GM18498 (cell line): ENCODE results near the gene AMPD2.

Experiments
- ATAC-seq: cut with Tn5 transposase; IDR thresholded peaks from one replicate; pipeline ENCODE4 v1.9.1; 2021; ENCODE audit warnings: mild to moderate bottlenecking, moderate library complexity; ENCODE audit not compliant: unreplicated experiment

The AMPD2 gene

GRCh38 chr1:109630081-109630897 lies 10.7 kb downstream of the AMPD2 start:
- ATAC-seq = no peak

- ATAC-seq = no peak
Measured at GRCh38 chr1:109630898-109631512, 11.4 kb downstream of the AMPD2 start.

- ATAC-seq = no peak
Measured at GRCh38 chr1:109631513-109632505, 12.2 kb downstream of the AMPD2 start.

- no peak for ATAC-seq
Measured at GRCh38 chr1:109632671-109633346, 13.2 kb downstream of the AMPD2 start.

- no peak for ATAC-seq
Measured at GRCh38 chr1:109634292-109634691, 14.7 kb downstream of the AMPD2 start.

- no peak for ATAC-seq
Measured at GRCh38 chr1:109634771-109635750, 15.4 kb downstream of the AMPD2 start.

- ATAC-seq = no peak
Measured at GRCh38 chr1:109635862-109636200, 16.2 kb downstream of the AMPD2 start.

GRCh38 chr1:109636201-109636952 lies 16.7 kb downstream of the AMPD2 start:
- no peak for ATAC-seq

- no peak for ATAC-seq
Measured at GRCh38 chr1:109637446-109637845, 17.8 kb downstream of the AMPD2 start.

- no peak for ATAC-seq
Measured at GRCh38 chr1:109639063-109639840, 19.6 kb downstream of the AMPD2 start.

GRCh38 chr1:109639841-109640184 lies 20.2 kb downstream of the AMPD2 start:
- ATAC-seq = peak; percentile 1

- peak; percentile 54 for ATAC-seq
Measured at GRCh38 chr1:109640285-109640865, 20.7 kb downstream of the AMPD2 start.

- no peak for ATAC-seq
Measured at GRCh38 chr1:109641078-109641740, 21.6 kb downstream of the AMPD2 start.

GRCh38 chr1:109641861-109642260 lies 22.2 kb downstream of the AMPD2 start:
- no peak for ATAC-seq

GRCh38 chr1:109642626-109643025 lies 23.0 kb downstream of the AMPD2 start:
- no peak for ATAC-seq

GRCh38 chr1:109643385-109644230 lies 24.0 kb downstream of the AMPD2 start:
- ATAC-seq = peak; percentile 87
